Measurements from ENCODE around the gene TRIB2.

GRCh38 chr2:12764849-12765605, 48.3 kb downstream of the TRIB2 start:
- TF ChIP-seq CTCF (IDR thresholded peaks at IDR 0.05) (no peak), POLR2AphosphoS5 (IDR thresholded peaks at IDR 0.05) (no peak), EP300 (IDR thresholded peaks at IDR 0.05) (no peak), POLR2A (IDR thresholded peaks at IDR 0.05) (no peak)

All from upper lobe of left lung (tissue), 4 donors.